HEK293 (cell line): ENCODE data around the gene TBC1D4.
A peak's percentile ranks its signal among the peaks of the same experiment; 100 is the strongest.

Experiments used
- GFI1B ChIP-seq: fragments of 450-650 bp; formaldehyde crosslinking; IDR thresholded peaks from 2 replicates; pipeline ENCODE4 v1.5.1; 2016; ENCODE audit warnings: missing biosample characterization, missing genetic modification characterization
- ZBTB6 ChIP-seq: fragments of 450-650 bp; formaldehyde crosslinking; IDR thresholded peaks from 2 replicates; pipeline ENCODE4 v1.5.1; 2017; ENCODE audit warnings: missing biosample characterization, missing genetic modification characterization
- ZEB2 ChIP-seq: fragments of 450-650 bp; formaldehyde crosslinking; IDR thresholded peaks from 2 replicates; pipeline ENCODE4 v1.5.1; 2016; ENCODE audit warnings: missing biosample characterization, missing genetic modification characterization
- ZNF10 ChIP-seq: fragments of 450-650 bp; formaldehyde crosslinking; IDR thresholded peaks from 2 replicates; pipeline ENCODE4 v1.5.1; 2017; ENCODE audit warnings: missing biosample characterization, missing genetic modification characterization
- ZNF133 ChIP-seq: fragments of 450-650 bp; formaldehyde crosslinking; IDR thresholded peaks from 2 replicates; pipeline ENCODE4 v1.5.1; 2016; ENCODE audit warnings: missing biosample characterization, missing genetic modification characterization
- ZNF24 ChIP-seq: fragments of 450-650 bp; formaldehyde crosslinking; IDR thresholded peaks from 2 replicates; pipeline ENCODE4 v1.5.1; 2016; ENCODE audit warnings: missing biosample characterization, missing genetic modification characterization
- ZNF274 ChIP-seq, 2 experiments: fragments of 200-500 bp in 1 of 2; fragments of 450-650 bp in 1 of 2; sonication (Bioruptor generic) in 1 of 2; formaldehyde crosslinking in 1 of 2; IDR thresholded peaks; 2 replicates each; pipeline versions ENCODE4 v1.5.1 to v1.6.1; 2014 to 2016; ENCODE audit warnings: borderline replicate concordance in 1 of 2, inconsistent platforms in 1 of 2, low read length in 1 of 2, missing biosample characterization in 1 of 2, missing genetic modification characterization in 1 of 2
- ZNF549 ChIP-seq: fragments of 450-650 bp; IDR thresholded peaks from 2 replicates; pipeline ENCODE4 v1.5.1; 2018; ENCODE audit warnings: missing biosample characterization, missing genetic modification characterization, mild to moderate bottlenecking, inconsistent platforms, moderate library complexity
- ZNF558 ChIP-seq: fragments of 450-650 bp; formaldehyde crosslinking; IDR thresholded peaks from 2 replicates; pipeline ENCODE4 v1.5.1; 2016; ENCODE audit warnings: missing biosample characterization, missing genetic modification characterization
- TF ChIP-seq, protein P1 (sequence below): fragments of 450-650 bp; formaldehyde crosslinking; IDR thresholded peaks from 2 replicates; pipeline ENCODE4 v1.5.1; 2017; ENCODE audit warnings: missing biosample characterization, missing genetic modification characterization
- TF ChIP-seq, protein P2 (sequence below): fragments of 450-650 bp; formaldehyde crosslinking; IDR thresholded peaks from 2 replicates; pipeline ENCODE4 v1.5.1; 2016; ENCODE audit warnings: missing biosample characterization, missing genetic modification characterization

DNA sequence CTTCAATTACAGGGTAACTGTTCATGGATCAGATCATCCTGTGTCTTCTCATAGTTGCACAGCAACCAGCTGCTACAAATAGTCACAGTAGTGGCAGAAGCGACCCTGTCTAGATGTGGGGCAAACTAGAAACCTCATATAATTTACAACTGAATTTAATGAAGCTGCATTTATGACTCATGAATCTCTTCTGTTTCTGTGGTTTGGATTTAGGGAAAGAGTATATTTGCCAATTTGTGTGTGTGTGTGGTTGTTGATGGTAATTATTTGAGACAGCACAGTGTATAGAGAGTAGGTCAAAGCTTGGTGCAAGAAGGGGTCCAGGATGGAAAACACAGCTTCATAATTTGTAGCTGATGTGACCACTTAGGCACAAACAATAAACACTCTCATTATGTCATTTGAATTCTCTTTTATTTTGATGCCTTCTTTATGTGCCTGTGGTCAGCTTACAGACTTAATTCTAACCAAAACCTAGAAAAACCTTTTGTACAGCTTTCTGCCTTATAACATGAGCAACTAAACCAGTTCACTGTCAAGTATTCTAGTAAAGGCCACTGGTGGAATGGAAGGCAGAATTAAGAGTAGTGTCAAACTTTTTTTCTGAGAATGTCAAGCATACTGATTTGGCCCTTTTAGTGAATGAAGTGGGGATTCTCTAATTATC, 218.1 kb downstream of the TBC1D4 start:
- TF ChIP-seq ZNF558 = no peak
- TF ChIP-seq ZBTB6 = no peak
- TF ChIP-seq GFI1B = no peak
- TF ChIP-seq, protein P1, sequence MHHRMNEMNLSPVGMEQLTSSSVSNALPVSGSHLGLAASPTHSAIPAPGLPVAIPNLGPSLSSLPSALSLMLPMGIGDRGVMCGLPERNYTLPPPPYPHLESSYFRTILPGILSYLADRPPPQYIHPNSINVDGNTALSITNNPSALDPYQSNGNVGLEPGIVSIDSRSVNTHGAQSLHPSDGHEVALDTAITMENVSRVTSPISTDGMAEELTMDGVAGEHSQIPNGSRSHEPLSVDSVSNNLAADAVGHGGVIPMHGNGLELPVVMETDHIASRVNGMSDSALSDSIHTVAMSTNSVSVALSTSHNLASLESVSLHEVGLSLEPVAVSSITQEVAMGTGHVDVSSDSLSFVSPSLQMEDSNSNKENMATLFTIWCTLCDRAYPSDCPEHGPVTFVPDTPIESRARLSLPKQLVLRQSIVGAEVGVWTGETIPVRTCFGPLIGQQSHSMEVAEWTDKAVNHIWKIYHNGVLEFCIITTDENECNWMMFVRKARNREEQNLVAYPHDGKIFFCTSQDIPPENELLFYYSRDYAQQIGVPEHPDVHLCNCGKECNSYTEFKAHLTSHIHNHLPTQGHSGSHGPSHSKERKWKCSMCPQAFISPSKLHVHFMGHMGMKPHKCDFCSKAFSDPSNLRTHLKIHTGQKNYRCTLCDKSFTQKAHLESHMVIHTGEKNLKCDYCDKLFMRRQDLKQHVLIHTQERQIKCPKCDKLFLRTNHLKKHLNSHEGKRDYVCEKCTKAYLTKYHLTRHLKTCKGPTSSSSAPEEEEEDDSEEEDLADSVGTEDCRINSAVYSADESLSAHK (tag by site-specific recombination) = 0 out of 2 replicates have a peak, but pooled peaks have one; percentile 14
- no peak for TF ChIP-seq ZNF24 (tag by site-specific recombination)
- no peak for TF ChIP-seq ZNF549 (tag by site-specific recombination)
- TF ChIP-seq ZNF274 (IDR thresholded peaks at IDR 0.05; ENCODE audit: low read length) = no peak
- no peak for TF ChIP-seq ZNF274 (tag by site-specific recombination; IDR thresholded peaks at IDR 0.05; ENCODE audit: borderline replicate concordance)
- no peak for TF ChIP-seq ZNF10 (tag by site-specific recombination)
- TF ChIP-seq, protein P2, sequence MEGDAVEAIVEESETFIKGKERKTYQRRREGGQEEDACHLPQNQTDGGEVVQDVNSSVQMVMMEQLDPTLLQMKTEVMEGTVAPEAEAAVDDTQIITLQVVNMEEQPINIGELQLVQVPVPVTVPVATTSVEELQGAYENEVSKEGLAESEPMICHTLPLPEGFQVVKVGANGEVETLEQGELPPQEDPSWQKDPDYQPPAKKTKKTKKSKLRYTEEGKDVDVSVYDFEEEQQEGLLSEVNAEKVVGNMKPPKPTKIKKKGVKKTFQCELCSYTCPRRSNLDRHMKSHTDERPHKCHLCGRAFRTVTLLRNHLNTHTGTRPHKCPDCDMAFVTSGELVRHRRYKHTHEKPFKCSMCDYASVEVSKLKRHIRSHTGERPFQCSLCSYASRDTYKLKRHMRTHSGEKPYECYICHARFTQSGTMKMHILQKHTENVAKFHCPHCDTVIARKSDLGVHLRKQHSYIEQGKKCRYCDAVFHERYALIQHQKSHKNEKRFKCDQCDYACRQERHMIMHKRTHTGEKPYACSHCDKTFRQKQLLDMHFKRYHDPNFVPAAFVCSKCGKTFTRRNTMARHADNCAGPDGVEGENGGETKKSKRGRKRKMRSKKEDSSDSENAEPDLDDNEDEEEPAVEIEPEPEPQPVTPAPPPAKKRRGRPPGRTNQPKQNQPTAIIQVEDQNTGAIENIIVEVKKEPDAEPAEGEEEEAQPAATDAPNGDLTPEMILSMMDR (tag by site-specific recombination) = no peak
- TF ChIP-seq ZEB2 = no peak
- TF ChIP-seq ZNF133 (tag by site-specific recombination) = no peak
